GM23338 (cell line): ENCODE measurements around the gene LRMDA.

Experiments
- CREB1 ChIP-seq: fragments of 250-450 bp; sonication (Bioruptor Pico); IDR thresholded peaks from 2 replicates; pipeline ENCODE4 v1.5.0; 2020; ENCODE audit warnings: low read depth, mild to moderate bottlenecking, moderate library complexity
- EZH2 ChIP-seq: fragments of 200-600 bp; sonication (generic); IDR thresholded peaks from one replicate; pipeline ENCODE4 v1.8.0; 2017; ENCODE audit warnings: antibody characterized with exemption, mild to moderate bottlenecking, low read depth; ENCODE audit not compliant: unreplicated experiment
- EZH2phosphoT487 ChIP-seq: fragments of 200-600 bp; sonication (generic); IDR thresholded peaks from one replicate; pipeline ENCODE4 v1.8.1; 2018; ENCODE audit warnings: antibody characterized with exemption; ENCODE audit not compliant: unreplicated experiment
- NANOG ChIP-seq: IDR thresholded peaks from 2 replicates; pipeline ENCODE4 v1.6.1; 2016; ENCODE audit warnings: antibody characterized with exemption, borderline replicate concordance
- POLR2AphosphoS5 ChIP-seq: IDR thresholded peaks from 2 replicates; pipeline ENCODE4 v1.6.1; 2016; ENCODE audit warnings: antibody characterized with exemption, low read depth
- ZNF114 ChIP-seq: fragments of 250-450 bp; sonication (Bioruptor Pico); IDR thresholded peaks from 2 replicates; pipeline ENCODE4 v1.5.0; 2020; ENCODE audit warnings: mild to moderate bottlenecking, moderate library complexity
- TF ChIP-seq, protein P1 (sequence below), 2 experiments: fragments of 200-600 bp in 1 of 2; sonication (generic) in 1 of 2; conservative IDR thresholded peaks; 2 replicates each; pipeline versions ENCODE4 v1.5.1 to v1.6.1; 2016 to 2017; ENCODE audit warnings: antibody characterized with exemption in 2 of 2, low read depth in 2 of 2, mild to moderate bottlenecking in 2 of 2, moderate library complexity in 1 of 2
- TF ChIP-seq, protein P2 (sequence below): IDR thresholded peaks from one replicate; pipeline ENCODE4 v1.6.1; 2018; ENCODE audit warnings: antibody characterized with exemption; ENCODE audit not compliant: unreplicated experiment

DNA sequence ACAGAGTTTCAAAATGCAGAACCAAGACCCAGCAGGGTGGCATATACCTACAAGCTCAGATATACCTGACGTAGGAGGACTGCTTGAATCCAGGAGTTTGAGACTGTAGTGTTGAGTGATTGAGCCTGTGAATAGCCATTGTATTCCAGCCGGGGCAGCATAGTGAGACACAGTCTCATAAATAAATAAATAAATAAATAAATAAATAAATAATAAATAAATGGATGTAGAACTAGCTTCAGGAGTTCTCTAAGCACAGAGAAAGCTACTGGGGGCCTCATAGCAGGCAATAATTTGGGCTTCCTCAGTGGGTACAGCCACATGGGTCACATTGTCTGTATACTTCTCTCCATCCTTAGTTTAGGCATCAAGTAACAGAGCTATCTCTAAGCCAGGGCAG, 906.8 kb downstream of the LRMDA start:
- TF ChIP-seq CREB1 (no peak), EZH2phosphoT487 (no peak), ZNF114 (CRISPR knock-in tag) (no peak), POLR2AphosphoS5 (no peak), EZH2 (no peak), NANOG (no peak)
- TF ChIP-seq, protein P1, sequence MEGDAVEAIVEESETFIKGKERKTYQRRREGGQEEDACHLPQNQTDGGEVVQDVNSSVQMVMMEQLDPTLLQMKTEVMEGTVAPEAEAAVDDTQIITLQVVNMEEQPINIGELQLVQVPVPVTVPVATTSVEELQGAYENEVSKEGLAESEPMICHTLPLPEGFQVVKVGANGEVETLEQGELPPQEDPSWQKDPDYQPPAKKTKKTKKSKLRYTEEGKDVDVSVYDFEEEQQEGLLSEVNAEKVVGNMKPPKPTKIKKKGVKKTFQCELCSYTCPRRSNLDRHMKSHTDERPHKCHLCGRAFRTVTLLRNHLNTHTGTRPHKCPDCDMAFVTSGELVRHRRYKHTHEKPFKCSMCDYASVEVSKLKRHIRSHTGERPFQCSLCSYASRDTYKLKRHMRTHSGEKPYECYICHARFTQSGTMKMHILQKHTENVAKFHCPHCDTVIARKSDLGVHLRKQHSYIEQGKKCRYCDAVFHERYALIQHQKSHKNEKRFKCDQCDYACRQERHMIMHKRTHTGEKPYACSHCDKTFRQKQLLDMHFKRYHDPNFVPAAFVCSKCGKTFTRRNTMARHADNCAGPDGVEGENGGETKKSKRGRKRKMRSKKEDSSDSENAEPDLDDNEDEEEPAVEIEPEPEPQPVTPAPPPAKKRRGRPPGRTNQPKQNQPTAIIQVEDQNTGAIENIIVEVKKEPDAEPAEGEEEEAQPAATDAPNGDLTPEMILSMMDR (conservative IDR thresholded peaks at IDR 0.05; ENCODE audit: low read depth in 2 of 2) = no peak
- TF ChIP-seq, protein P2, sequence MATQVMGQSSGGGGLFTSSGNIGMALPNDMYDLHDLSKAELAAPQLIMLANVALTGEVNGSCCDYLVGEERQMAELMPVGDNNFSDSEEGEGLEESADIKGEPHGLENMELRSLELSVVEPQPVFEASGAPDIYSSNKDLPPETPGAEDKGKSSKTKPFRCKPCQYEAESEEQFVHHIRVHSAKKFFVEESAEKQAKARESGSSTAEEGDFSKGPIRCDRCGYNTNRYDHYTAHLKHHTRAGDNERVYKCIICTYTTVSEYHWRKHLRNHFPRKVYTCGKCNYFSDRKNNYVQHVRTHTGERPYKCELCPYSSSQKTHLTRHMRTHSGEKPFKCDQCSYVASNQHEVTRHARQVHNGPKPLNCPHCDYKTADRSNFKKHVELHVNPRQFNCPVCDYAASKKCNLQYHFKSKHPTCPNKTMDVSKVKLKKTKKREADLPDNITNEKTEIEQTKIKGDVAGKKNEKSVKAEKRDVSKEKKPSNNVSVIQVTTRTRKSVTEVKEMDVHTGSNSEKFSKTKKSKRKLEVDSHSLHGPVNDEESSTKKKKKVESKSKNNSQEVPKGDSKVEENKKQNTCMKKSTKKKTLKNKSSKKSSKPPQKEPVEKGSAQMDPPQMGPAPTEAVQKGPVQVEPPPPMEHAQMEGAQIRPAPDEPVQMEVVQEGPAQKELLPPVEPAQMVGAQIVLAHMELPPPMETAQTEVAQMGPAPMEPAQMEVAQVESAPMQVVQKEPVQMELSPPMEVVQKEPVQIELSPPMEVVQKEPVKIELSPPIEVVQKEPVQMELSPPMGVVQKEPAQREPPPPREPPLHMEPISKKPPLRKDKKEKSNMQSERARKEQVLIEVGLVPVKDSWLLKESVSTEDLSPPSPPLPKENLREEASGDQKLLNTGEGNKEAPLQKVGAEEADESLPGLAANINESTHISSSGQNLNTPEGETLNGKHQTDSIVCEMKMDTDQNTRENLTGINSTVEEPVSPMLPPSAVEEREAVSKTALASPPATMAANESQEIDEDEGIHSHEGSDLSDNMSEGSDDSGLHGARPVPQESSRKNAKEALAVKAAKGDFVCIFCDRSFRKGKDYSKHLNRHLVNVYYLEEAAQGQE = no peak
